ENCODE measurements around the gene FSHR.
A peak's percentile ranks its signal among the peaks of the same experiment; 100 is the strongest.

FSHR gene

GRCh38 chr2:48948400-48949125 lies 205.8 kb downstream of the FSHR start:
- no peak for DNase-seq

- DNase-seq: peak; percentile 53
These were observed 207.8 kb downstream of the FSHR start for GRCh38 chr2:48946449-48947048.

- no peak for DNase-seq
These were observed 209.4 kb downstream of the FSHR start for GRCh38 chr2:48944956-48945355.

GRCh38 chr2:48943436-48943835 lies 210.9 kb downstream of the FSHR start:
- DNase-seq: no peak

GRCh38 chr2:48941908-48942307 lies 212.4 kb downstream of the FSHR start:
- peak; percentile 2 for DNase-seq

- no peak for DNase-seq
These were observed 212.9 kb downstream of the FSHR start for GRCh38 chr2:48941456-48941855.

- no peak for DNase-seq
These were observed 213.7 kb downstream of the FSHR start for GRCh38 chr2:48940606-48941005.

- DNase-seq: no peak
These were observed 215.1 kb downstream of the FSHR start for GRCh38 chr2:48939232-48939631.

GRCh38 chr2:48938231-48938630 lies 216.1 kb downstream of the FSHR start:
- no peak for DNase-seq

- no peak for DNase-seq
These were observed 219.5 kb downstream of the FSHR start for GRCh38 chr2:48934807-48935206.

- no peak for DNase-seq
These were observed 220.4 kb downstream of the FSHR start for GRCh38 chr2:48933828-48934497.

- no peak for DNase-seq
These were observed 221.6 kb downstream of the FSHR start for GRCh38 chr2:48932667-48933066.

GRCh38 chr2:48929571-48930301 lies 224.6 kb downstream of the FSHR start:
- DNase-seq: no peak

- DNase-seq: no peak
These were observed 227.0 kb downstream of the FSHR start for GRCh38 chr2:48927355-48927754.

GRCh38 chr2:48915884-48916283 lies 238.4 kb downstream of the FSHR start:
- no peak for DNase-seq

- DNase-seq: no peak
These were observed 239.1 kb downstream of the FSHR start for GRCh38 chr2:48915227-48915626.

GRCh38 chr2:48914477-48915089 lies 239.7 kb downstream of the FSHR start:
- no peak for DNase-seq

Data from suppressor macrophage treated with lipopolysaccharide for 4 hours (primary cell).